GM18499 (cell line): ENCODE measurements around the gene INPP4A.

ENCODE experiments used
- ATAC-seq: cut with Tn5 transposase; IDR thresholded peaks from one replicate; pipeline ENCODE4 v1.9.1; 2021; ENCODE audit warnings: moderate number of reproducible peaks; ENCODE audit not compliant: insufficient read depth, unreplicated experiment

The INPP4A gene

DNA sequence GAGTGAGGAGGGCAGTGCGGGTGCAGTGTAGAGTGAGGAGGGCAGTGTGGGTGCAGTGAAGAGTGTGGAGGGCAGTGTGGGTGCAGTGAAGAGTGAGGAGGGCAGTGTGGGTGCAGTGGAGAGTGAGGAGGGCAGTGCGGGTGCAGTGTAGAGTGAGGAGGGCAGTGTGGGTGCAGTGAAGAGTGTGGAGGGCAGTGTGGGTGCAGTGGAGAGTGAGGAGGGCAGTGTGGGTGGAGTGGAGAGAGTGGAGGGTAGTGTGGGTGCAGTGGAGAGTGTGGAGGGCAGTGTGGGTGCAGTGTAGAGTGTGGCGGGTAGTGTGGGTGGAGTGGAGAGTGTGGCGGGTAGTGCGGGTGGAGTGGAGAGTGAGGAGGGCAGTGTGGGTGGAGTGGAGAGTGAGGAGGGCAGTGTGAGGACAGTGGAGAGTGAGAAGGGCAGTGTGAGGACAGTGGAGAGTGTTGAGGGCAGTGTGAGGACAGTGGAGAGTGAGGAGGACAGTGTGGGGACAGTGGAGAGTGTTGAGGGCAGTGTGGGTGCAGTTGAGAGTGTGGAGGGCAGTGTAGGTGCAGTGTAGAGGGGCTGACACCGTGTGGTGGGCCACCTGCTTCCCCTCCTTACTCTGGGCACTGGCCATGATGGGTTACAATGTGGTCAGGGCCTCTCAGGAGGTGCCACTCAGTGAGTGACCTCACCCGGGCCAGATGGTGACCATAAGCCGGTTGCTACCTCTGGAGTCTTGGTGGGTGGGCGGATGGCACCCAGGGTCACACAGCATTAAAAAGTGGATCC is 28.5 kb downstream of the INPP4A start:
- ATAC-seq = no peak

DNA sequence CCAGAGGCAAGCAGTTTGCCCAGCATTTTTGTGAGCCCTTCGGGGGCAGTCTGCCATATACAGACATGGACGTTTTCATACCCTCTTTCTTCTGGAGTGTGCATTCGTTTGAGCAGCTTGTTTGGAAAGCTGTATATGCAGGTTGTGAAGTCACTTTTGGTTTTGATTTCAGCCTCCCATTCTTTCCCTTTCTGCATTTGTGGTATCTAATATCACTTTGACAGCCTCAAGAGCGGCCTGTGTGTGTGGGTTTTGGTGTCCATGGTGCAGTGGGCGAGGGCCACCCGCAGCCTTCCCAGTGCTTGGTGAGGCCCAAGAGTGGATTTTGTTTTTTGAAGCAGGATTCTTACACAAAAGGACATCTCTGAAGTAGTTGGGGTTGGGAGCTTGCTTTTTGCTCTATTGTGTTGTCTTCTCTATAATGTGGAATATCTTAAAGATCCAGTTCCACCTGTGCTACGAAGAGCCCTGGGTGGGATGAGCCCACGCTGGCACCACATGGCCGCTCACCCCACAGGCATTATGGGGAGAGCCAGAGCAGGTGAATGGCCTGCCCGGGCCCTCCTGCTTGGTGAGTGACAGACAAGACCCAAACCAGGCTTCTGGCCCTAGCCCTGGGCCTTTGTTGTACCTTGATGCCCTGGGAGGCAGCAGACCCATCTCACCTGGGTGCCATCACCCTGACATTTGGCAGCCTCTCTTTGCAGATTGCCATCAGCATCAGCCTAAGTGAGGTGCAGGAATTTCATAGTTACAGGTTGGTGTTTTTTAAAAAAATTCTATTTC is 29.5 kb downstream of the INPP4A start:
- ATAC-seq = no peak

DNA sequence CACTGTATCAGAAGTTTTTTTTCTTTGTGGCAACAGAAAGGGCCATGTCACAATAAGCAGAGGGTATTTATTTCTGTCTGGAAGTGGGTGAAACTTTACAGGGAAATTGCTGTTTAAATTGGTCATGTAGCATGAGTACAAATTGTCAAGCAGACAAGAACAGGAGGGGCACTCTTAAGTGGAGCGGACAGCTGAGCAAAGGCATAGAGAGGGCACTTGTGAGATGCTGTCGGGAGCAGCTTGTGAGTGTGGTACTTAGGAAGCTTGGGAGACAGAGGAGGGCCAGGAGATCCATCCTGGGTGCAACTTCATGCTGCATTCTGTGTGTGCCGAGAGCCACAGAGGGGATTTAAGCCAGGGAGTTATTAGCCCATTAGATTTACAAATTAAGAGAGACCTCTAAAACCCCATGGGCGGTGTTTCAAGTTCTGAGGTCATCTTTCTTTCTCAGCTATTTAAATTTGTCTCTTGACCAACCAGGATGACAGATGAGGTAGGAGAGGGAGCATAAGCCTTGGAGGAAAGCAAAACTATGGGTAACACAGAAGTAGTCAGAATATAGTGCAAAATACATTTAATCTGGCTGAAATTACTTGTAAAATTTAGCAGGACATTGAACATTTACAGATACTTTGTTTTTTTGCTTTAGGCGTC is 30.4 kb downstream of the INPP4A start:
- ATAC-seq = no peak

DNA sequence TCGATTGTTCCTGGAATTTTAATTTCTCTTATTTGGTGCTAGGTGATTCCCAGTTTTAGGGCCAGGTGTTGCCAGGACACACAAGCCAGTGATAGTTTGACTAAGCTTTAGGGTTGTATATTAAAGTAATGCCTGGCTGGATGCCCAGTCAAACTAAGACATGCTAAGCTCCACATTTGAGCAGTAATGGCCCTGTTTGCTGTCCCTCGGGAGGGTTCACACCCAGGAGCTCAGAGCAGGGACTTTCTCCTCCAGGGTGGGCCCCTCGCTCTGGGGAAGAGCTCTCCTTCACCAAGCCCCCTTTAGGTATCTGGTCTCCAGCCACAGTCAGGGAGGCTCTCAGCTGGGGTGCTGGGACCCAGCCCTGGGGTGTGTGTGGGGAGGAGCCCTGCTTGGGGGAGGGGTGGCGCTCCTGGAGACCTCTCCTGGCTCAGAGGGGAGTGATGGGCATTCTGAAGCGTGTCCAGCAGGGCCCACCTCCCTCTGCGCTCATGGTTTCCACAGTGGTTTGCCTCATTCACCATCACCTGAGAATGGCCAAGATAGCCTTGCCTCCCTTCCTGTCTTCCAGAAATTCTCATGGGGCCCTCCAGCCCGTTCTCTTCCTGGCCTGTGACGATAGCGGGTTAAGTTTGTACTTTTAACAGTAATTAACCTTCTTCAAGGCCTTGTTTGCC is 31.7 kb downstream of the INPP4A start:
- no peak for ATAC-seq

DNA sequence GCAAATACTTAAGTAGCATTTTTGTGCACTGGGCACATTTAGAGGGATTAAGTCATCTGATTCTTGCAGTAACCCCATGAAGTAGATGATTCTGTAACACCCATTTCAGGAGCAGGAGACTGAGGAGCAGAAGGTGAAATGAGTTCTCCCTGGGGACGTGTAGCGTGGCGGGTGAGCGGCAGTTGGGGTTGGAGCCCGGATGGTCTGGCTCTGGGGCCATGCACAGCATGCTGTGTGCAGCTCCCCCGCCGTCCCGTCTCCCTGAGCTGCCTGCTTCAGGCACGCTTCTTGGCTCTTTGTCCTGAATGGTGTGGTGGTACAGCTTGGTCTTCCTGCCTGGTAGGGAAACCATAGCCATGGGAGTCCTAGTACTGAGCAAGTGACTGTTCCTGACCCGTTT is 32.4 kb downstream of the INPP4A start:
- no peak for ATAC-seq

DNA sequence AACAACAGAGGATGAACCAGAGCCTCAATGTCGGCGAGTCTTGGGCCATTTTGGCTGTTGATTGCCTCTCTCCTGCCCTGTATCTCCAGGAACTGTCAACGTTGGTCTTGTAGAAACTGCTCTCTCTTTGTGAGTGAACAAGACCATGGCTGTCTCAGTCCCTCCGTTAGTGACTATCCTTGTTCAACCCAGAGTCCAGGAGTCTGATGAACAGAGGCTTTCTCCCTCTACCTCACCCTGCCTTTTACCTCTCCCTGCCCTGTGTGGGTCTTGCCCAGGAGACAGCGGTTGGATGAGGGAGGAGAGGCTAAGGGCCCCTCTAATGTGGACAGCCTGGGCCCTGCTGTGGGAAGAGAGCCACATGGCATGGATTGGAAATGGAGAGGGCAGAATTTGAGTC is 32.8 kb downstream of the INPP4A start:
- ATAC-seq = no peak

DNA sequence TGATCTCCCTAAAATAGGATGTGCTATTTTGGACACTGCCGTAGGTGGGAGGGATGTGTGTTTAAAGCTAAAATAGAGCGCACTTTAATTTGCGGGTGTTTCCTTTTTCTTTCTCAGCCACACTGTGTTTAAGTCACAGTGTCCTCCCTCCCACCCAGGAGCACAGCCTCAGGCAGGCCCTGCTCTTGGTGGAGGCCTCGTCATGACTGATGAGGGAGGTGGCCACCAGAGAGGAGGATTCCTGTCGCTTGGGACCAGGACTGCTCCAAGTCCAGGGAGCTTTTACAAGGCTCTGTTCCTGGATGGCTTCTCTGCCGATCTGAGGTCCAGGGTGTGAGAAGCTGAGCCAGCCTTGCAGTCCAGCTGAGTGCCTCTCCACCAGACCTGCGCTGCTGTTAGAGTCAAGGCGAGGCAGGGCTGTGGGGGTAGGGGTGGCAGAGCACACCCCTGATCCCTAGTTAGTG is 33.5 kb downstream of the INPP4A start:
- no peak for ATAC-seq

DNA sequence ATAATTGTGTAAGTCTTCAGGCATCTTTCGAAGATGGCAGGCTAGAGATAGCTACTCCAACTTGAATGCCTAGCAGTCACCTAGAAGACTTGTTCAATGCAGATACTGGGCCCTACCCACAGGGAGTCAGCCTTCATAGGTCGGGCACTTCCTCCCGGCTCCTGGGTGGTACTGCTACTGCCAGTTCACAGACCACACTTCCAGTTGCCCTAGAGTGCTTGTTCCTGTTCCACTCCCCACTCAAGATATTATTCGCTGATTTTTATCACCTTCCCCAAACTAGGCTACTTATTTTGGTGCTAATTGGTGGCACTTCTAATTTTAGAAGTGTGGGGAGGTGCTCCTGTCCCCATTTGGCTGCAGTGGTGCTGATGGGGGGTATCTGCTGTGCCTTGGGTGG is 34.2 kb downstream of the INPP4A start:
- ATAC-seq = no peak

DNA sequence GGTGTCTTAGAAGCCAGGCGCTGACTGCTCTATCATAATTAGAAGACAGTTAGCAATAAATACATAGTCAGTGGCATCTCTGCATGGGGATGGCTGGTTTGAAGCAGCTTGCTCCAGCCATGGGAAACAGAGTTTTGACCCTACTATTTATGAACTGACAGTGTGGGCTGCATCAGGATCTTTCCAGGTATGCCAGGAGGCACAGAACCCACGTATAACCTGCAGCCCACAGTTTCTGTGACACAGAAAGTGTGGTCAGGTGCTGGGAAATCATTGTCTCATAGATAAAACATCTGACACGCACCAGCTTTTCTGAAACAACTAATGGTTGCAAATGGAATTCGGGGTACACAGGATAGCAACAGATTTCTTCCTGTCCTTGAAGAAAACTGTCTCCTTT is 34.7 kb downstream of the INPP4A start:
- no peak for ATAC-seq

DNA sequence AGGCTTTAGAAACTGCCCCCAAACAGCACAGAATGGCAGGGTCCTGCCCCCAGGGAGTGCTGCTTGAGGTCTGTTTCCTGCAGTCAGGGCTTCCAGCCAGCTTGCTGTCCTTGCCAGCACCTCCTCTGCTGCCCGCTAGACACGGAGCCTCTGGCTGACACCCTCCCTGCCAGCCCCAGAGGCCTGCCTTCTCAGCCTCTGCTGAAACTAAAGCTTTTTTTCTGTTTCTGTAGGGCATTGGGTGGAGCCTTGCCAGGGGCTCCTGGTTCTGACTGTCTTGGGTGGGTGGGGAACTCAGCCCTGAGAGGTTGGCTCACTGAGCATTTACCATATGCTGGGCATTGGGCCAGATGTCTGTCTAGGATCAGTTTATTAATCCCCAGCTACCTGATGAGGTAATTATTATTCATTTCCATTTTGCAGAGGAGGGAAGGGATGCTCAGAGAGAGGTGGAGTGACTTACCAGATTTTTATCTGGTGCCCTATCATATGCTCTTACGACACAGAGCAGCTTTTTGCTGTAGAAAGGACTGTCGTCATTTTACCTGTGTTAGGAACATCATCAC is 35.4 kb downstream of the INPP4A start:
- ATAC-seq = no peak

DNA sequence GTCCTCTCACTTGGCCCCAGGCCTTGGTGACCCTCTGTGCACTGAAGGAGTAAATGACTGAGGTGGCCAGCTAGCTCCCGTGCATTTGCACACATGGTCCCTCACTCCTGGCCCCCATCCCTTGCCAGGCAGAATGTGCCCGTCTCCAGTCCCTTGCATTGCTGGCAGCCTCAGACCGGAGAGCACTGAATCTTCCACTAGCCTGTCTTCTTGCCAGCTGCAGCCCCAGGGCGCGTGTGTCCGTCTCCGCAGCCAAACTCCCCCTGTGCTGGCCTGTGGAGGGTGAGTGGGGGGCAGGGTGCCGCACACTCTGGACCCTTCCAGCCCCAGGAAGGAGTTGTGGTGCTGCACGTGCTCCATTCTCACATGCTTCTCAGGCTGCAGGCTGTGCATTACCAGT is 35.9 kb downstream of the INPP4A start:
- no peak for ATAC-seq

DNA sequence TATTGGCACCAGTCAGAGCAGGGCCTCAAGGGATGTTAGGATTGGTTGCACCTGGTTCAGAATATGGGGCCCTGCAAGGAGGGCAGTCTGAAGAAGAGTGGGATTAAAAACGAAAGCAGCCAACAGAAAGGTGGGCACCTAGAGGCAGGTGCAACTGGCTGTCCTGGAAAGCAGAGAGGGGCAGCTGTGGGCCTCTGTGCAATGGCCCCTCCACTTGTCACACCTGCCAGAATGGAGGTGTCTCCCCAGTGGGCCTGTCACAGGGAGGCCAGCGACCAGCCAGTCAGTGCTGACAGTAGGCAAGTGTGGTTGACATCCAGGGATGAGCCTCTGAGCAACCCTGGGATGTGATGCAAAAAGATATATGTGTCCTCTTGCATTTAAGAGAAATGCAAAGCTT is 37.7 kb downstream of the INPP4A start:
- ATAC-seq = no peak

DNA sequence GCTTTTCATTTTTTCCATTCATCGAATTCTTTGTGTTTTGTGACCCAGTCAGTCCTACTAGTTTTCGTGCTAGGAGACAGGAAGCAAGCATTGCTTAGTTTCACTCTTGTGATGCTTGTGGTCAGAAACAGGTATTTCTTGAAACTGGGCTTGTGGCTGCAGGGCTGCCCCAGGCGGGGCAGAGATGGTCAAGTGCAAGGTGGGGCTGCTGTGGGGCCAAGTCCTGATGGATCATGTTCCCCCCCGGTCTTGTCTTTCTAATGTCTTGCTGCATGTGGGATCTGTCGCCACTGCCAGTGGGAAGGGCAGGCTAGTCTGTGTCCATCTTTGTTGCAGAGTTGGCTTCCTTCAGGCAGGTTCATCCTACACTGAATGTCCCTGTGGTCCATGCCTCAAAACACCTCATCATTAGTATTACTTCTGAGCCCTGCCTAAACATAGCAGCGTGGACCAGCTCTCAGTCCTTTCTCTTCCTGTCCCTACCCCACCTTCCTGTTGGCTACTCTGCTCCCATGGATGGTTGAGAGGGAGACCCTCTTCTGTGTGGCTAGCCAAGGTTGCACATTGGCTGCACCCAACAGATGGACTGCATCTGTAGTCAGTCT is 38.7 kb downstream of the INPP4A start:
- no peak for ATAC-seq

DNA sequence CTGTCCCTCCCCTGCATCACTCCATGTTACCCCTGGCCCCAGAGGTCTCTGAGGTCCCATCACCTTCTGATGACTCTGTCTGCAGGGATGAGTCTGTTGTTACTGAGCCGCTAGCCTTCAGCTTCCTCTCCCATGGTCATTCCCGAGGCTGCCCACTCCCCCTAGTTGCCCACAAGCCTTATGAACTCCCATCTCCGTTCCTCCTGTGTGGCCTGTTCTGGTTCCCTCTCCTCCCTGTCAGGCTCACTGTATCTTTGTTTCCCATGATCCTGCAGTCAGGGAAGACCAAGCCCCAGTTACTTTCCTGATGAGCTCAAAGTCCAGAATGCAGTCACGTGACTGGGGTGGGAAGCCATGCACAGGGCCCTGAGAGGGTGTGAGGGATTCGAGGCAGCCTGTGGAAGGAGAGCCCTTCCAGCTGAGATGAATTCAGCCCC is 39.5 kb downstream of the INPP4A start:
- ATAC-seq = no peak

DNA sequence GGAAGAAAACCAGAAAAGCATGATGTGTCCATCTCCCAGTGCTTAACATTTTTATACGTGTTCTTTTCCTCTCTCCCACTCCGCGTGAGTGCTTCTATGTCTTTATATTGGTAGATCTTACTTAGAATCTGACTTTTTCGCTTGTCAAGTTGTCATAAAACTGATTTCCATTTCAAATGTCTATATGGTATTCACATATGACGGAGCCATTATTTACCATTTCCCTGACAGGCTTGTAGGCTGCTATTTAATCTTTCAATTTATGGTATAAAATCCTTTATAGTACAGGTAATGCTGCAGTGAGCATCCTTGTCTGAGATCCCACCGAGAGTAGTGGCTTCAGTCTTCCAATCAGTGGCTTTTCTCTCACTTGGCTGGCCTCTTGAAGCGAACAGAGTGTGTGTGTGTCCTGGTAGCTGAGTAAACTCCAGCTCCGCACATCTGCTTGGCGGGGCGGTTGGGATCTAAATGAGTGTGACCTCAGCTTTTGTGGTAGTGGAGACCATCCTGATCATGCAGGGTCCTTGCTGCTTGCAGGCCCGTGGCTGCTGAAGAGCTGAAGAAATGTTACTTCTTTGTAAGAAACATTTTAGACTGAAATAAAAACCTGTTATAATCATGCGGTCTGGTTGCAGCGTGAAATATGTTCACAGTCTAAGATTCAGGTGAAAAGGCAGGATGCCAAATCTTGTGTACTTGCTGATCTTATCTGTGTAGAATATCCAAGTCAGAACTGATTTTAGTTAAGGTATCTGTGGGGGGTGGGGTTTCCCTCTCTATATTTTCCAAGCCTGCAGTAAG is 40.2 kb downstream of the INPP4A start:
- no peak for ATAC-seq

DNA sequence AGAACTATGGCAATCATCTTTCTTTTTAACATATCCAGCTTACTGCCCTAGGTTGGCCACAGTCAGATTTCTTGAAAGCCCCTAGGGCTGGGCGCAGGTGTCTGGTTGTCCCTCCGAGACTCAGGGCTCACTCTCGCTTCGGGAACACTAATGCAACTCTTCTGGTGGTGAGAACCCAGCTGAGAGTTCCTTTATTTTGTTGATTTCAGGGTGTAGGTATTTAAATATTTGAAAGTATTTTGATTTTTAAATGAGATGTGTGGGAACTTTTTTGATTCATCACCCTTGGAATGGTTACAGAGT is 40.7 kb downstream of the INPP4A start:
- ATAC-seq = no peak

DNA sequence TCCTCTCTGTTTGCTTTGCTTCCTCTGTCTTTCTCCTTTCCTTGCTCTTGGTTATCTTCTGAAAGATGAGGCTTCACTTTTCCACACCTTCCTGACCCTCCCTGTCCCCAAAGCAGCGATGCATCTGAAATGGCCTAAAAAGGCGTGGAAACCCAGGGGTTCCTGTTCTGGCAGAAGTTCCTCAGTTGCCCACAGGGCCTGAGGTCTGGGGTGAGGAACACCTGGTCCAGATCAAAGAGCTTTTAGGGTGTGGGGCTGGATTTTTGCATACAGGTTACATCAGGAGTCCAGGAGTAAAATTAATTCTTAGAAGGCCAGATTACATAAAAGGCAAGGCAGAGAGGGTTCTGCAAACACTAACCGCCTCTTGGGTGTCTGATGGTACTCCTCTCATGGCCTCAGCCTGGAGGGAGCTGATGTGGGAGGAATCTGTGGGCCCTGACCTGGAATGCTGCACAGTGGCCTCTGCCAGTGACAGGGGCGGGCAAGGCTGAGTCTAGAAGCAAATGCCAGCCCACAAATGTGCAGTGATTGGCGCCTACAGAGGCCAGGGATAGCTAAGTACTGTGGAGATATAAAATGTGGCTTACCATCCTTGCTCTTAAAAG is 41.8 kb downstream of the INPP4A start:
- ATAC-seq = no peak

DNA sequence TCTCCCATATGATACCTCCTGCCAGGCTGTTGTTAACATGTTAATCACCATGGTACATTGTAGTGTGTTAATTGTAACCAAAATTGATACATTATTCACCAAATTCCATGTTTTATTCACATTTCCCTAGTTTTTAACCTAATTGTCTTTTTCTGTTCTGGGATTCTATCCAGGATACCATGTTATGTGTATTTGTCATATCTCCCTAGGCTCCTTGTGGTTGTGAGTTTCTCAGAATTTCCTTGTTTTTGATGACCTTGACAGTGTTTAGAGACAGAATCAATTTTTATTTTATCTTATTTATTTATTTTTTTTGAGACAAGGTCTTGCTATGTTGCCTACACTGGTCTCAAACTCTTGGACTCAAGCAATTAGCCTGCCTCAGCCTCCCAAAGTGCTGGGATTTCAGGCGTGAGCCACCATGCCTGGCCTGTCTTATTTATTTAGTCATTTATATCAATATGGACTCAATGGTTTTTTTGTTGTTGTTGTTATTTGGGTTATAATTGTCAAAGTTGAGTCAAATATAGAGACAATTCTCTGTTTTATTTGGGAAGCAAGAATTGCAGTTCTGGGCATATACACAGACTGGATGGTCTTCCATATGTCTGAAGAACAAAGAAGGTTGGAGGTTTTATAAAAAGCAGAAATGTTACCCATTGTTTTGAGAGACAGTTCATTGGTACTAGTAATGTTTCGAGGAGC is 42.6 kb downstream of the INPP4A start:
- ATAC-seq = no peak
